Retinal pigment epithelial cell (primary cell): Measurements from ENCODE around the gene HOXA5.

ENCODE experiments used
- DNase-seq: peaks from one replicate; pipeline ENCODE4 v3.0.0-alpha.2; 2010; ENCODE audit warnings: low read depth
- H3K4me3 ChIP-seq: 2 replicates; pipeline ENCODE4 v1.5.1; 2011; ENCODE audit warnings: mild to moderate bottlenecking, low read length, control low read depth, moderate library complexity
- CTCF ChIP-seq: conservative IDR thresholded peaks from 2 replicates; pipeline ENCODE4 v1.5.1; 2011; ENCODE audit warnings: low read depth, low read length, control low read depth, inconsistent platforms

Gene HOXA5

GRCh38 chr7:27151341-27151930, 8.0 kb upstream of the HOXA5 start:
- no peak for DNase-seq
- TF ChIP-seq CTCF: no peak

GRCh38 chr7:27150568-27151340, 7.3 kb upstream of the HOXA5 start:
- TF ChIP-seq CTCF: peak; percentile 68
- no peak for DNase-seq
- no peak overlapping the region for H3K4me3 ChIP-seq

More at GRCh38 chr7:27151341-27151930, 8.0 kb upstream of the HOXA5 start:
- H3K4me3 ChIP-seq: no peak overlapping the region

- no peak for TF ChIP-seq CTCF
- no peak for DNase-seq
- no peak overlapping the region for H3K4me3 ChIP-seq
Measured at GRCh38 chr7:27149842-27150567, 6.5 kb upstream of the HOXA5 start.

GRCh38 chr7:27148756-27149641, 5.5 kb upstream of the HOXA5 start:
- no peak for DNase-seq
- no peak overlapping the region for H3K4me3 ChIP-seq
- no peak for TF ChIP-seq CTCF

- TF ChIP-seq CTCF: no peak
- DNase-seq: no peak
- H3K4me3 ChIP-seq: no peak overlapping the region
Measured at GRCh38 chr7:27148031-27148755, 4.7 kb upstream of the HOXA5 start.

- no peak within 1 kb of the TSS for H3K4me3 ChIP-seq
- no peak for TF ChIP-seq CTCF
- DNase-seq: no peak
Measured at GRCh38 chr7:27147199-27148030, 3.9 kb upstream of the HOXA5 start, which contains the start of gene HOXA6. Gene HOXA6, minus strand, starts transcription at chr7:27147774. Its CDS starts 25 bp downstream, at chr7:27147749.
